H1 (cell line): ENCODE data around the gene PRRC2C. TPM values are rescaled to one million over a fixed set of nuclear protein-coding genes. Genes with fewer than 3 reads are reported as not detected.

Experiments used
- CTCF ChIA-PET: fragments of 300-600 bp; sonication (Branson Sonifier 250); formaldehyde crosslinking; loops from one replicate; lab custom pipeline; 2021; ENCODE audit not compliant: partially characterized antibody; lab: Charles Lee
- POLR2A ChIA-PET: fragments of 300-600 bp; sonication (Branson Sonifier 250); formaldehyde crosslinking; loops from one replicate; lab custom pipeline; 2021; ENCODE audit warnings: inconsistent platforms; ENCODE audit not compliant: partially characterized antibody; lab: Charles Lee
- DNase-seq, 2 experiments: peaks; one replicate each; pipeline versions ENCODE4 v3.0.0 to v3.0.0-alpha.2; 2010 to 2022; ENCODE audit warnings: low spot score in 2 of 2, low read depth in 1 of 2, mixed read lengths in 1 of 2
- FAIRE-seq: peaks from 2 replicates; lab custom pipeline; 2011; peaks lifted over from hg19 to GRCh38; lab: Jason Lieb, UNC
- H2AFZ ChIP-seq: 2 replicates; pipeline ENCODE4 v1.8.1; 2012; ENCODE audit warnings: low read length, inconsistent platforms
- H2AK5ac ChIP-seq: 2 replicates; pipeline ENCODE4 v1.6.1; 2013; ENCODE audit warnings: low read depth, low read length
- H2BK120ac ChIP-seq: replicated peaks from 2 replicates; pipeline ENCODE3; 2013; ENCODE audit warnings: low read depth, low read length, inconsistent platforms
- H2BK12ac ChIP-seq: 2 replicates; pipeline ENCODE4 v1.6.1; 2013; ENCODE audit warnings: low read depth, low read length
- H2BK15ac ChIP-seq: 2 replicates; pipeline ENCODE4 v1.6.1; 2013; ENCODE audit warnings: low read length
- H2BK20ac ChIP-seq: 2 replicates; pipeline ENCODE4 v1.6.1; 2013; ENCODE audit warnings: low read length
- H2BK5ac ChIP-seq: 2 replicates; pipeline ENCODE4 v1.6.1; 2013; ENCODE audit warnings: low read depth, low read length
- H3K14ac ChIP-seq: 2 replicates; pipeline ENCODE4 v1.6.1; 2013; ENCODE audit warnings: inconsistent platforms; ENCODE audit not compliant: insufficient read length
- H3K18ac ChIP-seq: 2 replicates; pipeline ENCODE4 v1.6.1; 2013; ENCODE audit warnings: low read length; ENCODE audit errors: extremely low read depth
- H3K23ac ChIP-seq: 2 replicates; pipeline ENCODE4 v1.6.1; 2013; ENCODE audit warnings: inconsistent platforms; ENCODE audit not compliant: insufficient read length
- H3K23me2 ChIP-seq: 2 replicates; pipeline ENCODE4 v1.6.1; 2013; ENCODE audit warnings: low read depth, low read length
- H3K27ac ChIP-seq: 2 replicates; pipeline ENCODE4 v1.6.1; 2011; ENCODE audit warnings: low read depth, low read length, inconsistent platforms
- H3K27me3 ChIP-seq, 4 experiments: replicated peaks in 1 of 4; 1 replicate in 1 of 4; 2 replicates in 3 of 4; pipeline versions ENCODE4 v1.6.1 to v1.8.1; 2011 to 2013; ENCODE audit warnings: low read length in 3 of 4, mild to moderate bottlenecking in 3 of 4, inconsistent platforms in 2 of 4, mixed read lengths in 2 of 4, moderate library complexity in 1 of 4; ENCODE audit not compliant: control insufficient read depth in 3 of 4, insufficient read depth in 3 of 4; ENCODE audit errors: extremely low read depth in 1 of 4
- H3K36me3 ChIP-seq, 4 experiments: 2 replicates each; pipeline versions ENCODE4 v1.6.1 to v1.8.1; 2011 to 2013; ENCODE audit warnings: mild to moderate bottlenecking in 4 of 4, low read length in 3 of 4, moderate library complexity in 2 of 4, control low read depth in 1 of 4, inconsistent platforms in 1 of 4; ENCODE audit not compliant: insufficient read depth in 4 of 4, control insufficient read depth in 2 of 4
- H3K4ac ChIP-seq: replicated peaks from 2 replicates; pipeline ENCODE3; 2013; ENCODE audit warnings: low read length, low read depth, mixed read lengths, inconsistent platforms; ENCODE audit not compliant: insufficient read length
- H3K4me1 ChIP-seq, 4 experiments: replicated peaks in 1 of 4; 1 replicate in 1 of 4; 2 replicates in 3 of 4; pipeline versions ENCODE4 v1.6.1 to v1.8.1; 2011 to 2013; ENCODE audit warnings: low read length in 3 of 4, inconsistent platforms in 2 of 4, mixed read lengths in 1 of 4; ENCODE audit not compliant: insufficient read depth in 4 of 4, control insufficient read depth in 3 of 4
- H3K4me2 ChIP-seq, 2 experiments: 2 replicates each; pipeline versions ENCODE4 v1.6.1 to v1.8.1; 2011 to 2013; ENCODE audit warnings: low read depth in 2 of 2, low read length in 2 of 2, control low read depth in 1 of 2, inconsistent platforms in 1 of 2, mild to moderate bottlenecking in 1 of 2; ENCODE audit not compliant: insufficient read depth in 1 of 2
- H3K4me3 ChIP-seq, 4 experiments: fragments of 200-600, 300-600 bp in 1 of 4; sonication (generic), shearing (Covaris generic), sonication (Bioruptor Twin) in 1 of 4; 2 replicates each; pipeline versions ENCODE4 v1.5.1 to v1.8.1; 2011 to 2016; ENCODE audit warnings: low read length in 4 of 4, low read depth in 3 of 4, control low read depth in 2 of 4, inconsistent platforms in 2 of 4, mild to moderate bottlenecking in 2 of 4, mixed read lengths in 1 of 4, moderate library complexity in 1 of 4; ENCODE audit not compliant: insufficient read depth in 2 of 4; ENCODE audit errors: extremely low read depth in 1 of 4
- H3K56ac ChIP-seq: replicated peaks from 2 replicates; pipeline ENCODE3; 2013; ENCODE audit warnings: low read depth, mild to moderate bottlenecking, mixed read lengths, low read length, inconsistent platforms; ENCODE audit not compliant: insufficient read length
- H3K79me1 ChIP-seq: 2 replicates; pipeline ENCODE4 v1.6.1; 2013; ENCODE audit warnings: low read depth, low read length, control low read depth
- H3K79me2 ChIP-seq, 2 experiments: 2 replicates each; pipeline versions ENCODE4 v1.6.1 to v1.8.1; 2012 to 2013; ENCODE audit warnings: low read length in 2 of 2, mild to moderate bottlenecking in 2 of 2, inconsistent platforms in 1 of 2; ENCODE audit not compliant: insufficient read depth in 2 of 2, control insufficient read depth in 1 of 2
- H3K9ac ChIP-seq, 4 experiments: replicated peaks in 1 of 4; 1 replicate in 1 of 4; 2 replicates in 3 of 4; pipeline versions ENCODE4 v1.6.1 to v1.8.1; 2011 to 2013; ENCODE audit warnings: low read depth in 3 of 4, low read length in 3 of 4, control low read depth in 2 of 4, mild to moderate bottlenecking in 2 of 4, moderate library complexity in 2 of 4, inconsistent platforms in 1 of 4; ENCODE audit errors: extremely low read depth in 1 of 4
- H3K9me3 ChIP-seq, 2 experiments: 2 replicates each; pipeline versions ENCODE4 v1.6.1 to v1.8.1; 2012 to 2013; ENCODE audit warnings: mild to moderate bottlenecking in 2 of 2, moderate library complexity in 2 of 2, control low read depth in 1 of 2, inconsistent platforms in 1 of 2, low read depth in 1 of 2, low read length in 1 of 2, mixed read lengths in 1 of 2; ENCODE audit not compliant: insufficient read depth in 2 of 2
- H4K20me1 ChIP-seq, 2 experiments: replicated peaks in 1 of 2; 2 replicates each; pipeline versions ENCODE3 to v1.8.1; 2011 to 2013; ENCODE audit warnings: inconsistent platforms in 2 of 2, low read length in 2 of 2, mild to moderate bottlenecking in 1 of 2; ENCODE audit not compliant: insufficient read depth in 2 of 2, control insufficient read depth in 1 of 2
- H4K5ac ChIP-seq: 2 replicates; pipeline ENCODE4 v1.6.1; 2013; ENCODE audit warnings: low read length, low read depth, mixed read lengths, inconsistent platforms; ENCODE audit not compliant: insufficient read length
- H4K8ac ChIP-seq: 2 replicates; pipeline ENCODE4 v1.8.0; 2013; ENCODE audit warnings: mild to moderate bottlenecking, moderate library complexity, low read length, inconsistent platforms; ENCODE audit not compliant: insufficient read depth; ENCODE audit errors: extremely low read depth
- H4K91ac ChIP-seq: replicated peaks from 2 replicates; pipeline ENCODE3; 2013; ENCODE audit warnings: low read length, mixed read lengths, inconsistent platforms; ENCODE audit not compliant: insufficient read length
- BRCA1 ChIP-seq: IDR thresholded peaks from 2 replicates; pipeline ENCODE4 v1.6.1; 2012; ENCODE audit warnings: low read depth, low read length, improper control_type of control experiment
- CBX5 ChIP-seq: fragments of 300-800, 300-1000 bp; sonication (generic); IDR thresholded peaks from 2 replicates; pipeline ENCODE4 v1.7.1; 2016; ENCODE audit warnings: antibody characterized with exemption, low read length, low read depth
- CBX8 ChIP-seq: fragments of 300-800, 300-1000 bp; sonication (generic); IDR thresholded peaks from 2 replicates; pipeline ENCODE4 v1.7.1; 2016; ENCODE audit warnings: low read depth, low read length, borderline replicate concordance
- EZH2 ChIP-seq: fragments of 200-600 bp; sonication (generic); IDR thresholded peaks from 2 replicates; pipeline ENCODE4 v1.7.1; 2012; ENCODE audit warnings: low read depth, mild to moderate bottlenecking, moderate library complexity, low read length, inconsistent platforms; ENCODE audit not compliant: severe bottlenecking
- HDAC2 ChIP-seq, 2 experiments: fragments of 300-600 bp in 1 of 2; sonication (generic) in 1 of 2; IDR thresholded peaks; 2 replicates each; pipeline ENCODE4 v1.6.1; 2011 to 2012; ENCODE audit warnings: low read depth in 2 of 2, low read length in 2 of 2, mild to moderate bottlenecking in 2 of 2, moderate library complexity in 2 of 2, borderline replicate concordance in 1 of 2, inconsistent platforms in 1 of 2
- JUND ChIP-seq: IDR thresholded peaks from 2 replicates; pipeline ENCODE4 v1.6.1; 2011; ENCODE audit warnings: mild to moderate bottlenecking, improper control_type of control experiment, low read length
- KDM4A ChIP-seq: IDR thresholded peaks from one replicate; pipeline ENCODE4 v1.7.1; 2012; ENCODE audit warnings: low read depth, mild to moderate bottlenecking, moderate library complexity, low read length, inconsistent platforms; ENCODE audit not compliant: severe bottlenecking
- KDM5A ChIP-seq: fragments of 200-600 bp; IDR thresholded peaks from 2 replicates; pipeline ENCODE4 v1.7.1; 2012; ENCODE audit warnings: mild to moderate bottlenecking, low read length, inconsistent platforms, mixed read lengths
- MAFK ChIP-seq: IDR thresholded peaks from 2 replicates; pipeline ENCODE4 v1.6.1; 2012; ENCODE audit warnings: low read depth, mild to moderate bottlenecking, improper control_type of control experiment, low read length
- RBBP5 ChIP-seq: IDR thresholded peaks from 2 replicates; pipeline ENCODE4 v1.7.1; 2012; ENCODE audit warnings: low read depth, mild to moderate bottlenecking, inconsistent platforms, low read length, moderate library complexity, borderline replicate concordance
- SIX5 ChIP-seq: IDR thresholded peaks from 2 replicates; pipeline ENCODE4 v1.6.1; 2011; ENCODE audit warnings: mild to moderate bottlenecking, low read depth, low read length
- TAF7 ChIP-seq: optimal IDR thresholded peaks from 2 replicates; pipeline ENCODE3; 2011; ENCODE audit warnings: low read depth, mild to moderate bottlenecking, inconsistent platforms, low read length, moderate library complexity, borderline replicate concordance
- WGBS, 2 experiments: shearing (Covaris generic) in 1 of 2; methylation state at CpG; one replicate each; pipeline versions ENCODE4 v1.1.6 to v1.1.7; 2013 to 2015; ENCODE audit warnings: low lambda C conversion rate in 2 of 2, mixed read lengths in 2 of 2, inconsistent platforms in 1 of 2, low coverage in 1 of 2, missing lambda C conversion rate in 1 of 2; ENCODE audit not compliant: insufficient replicate concordance in 2 of 2, insufficient coverage in 1 of 2, insufficient read length in 1 of 2; ENCODE audit errors: extremely low coverage in 1 of 2, missing lambda C conversion rate in 1 of 2; 5-methylcytosine and 5-hydroxymethylcytosine counted together
- polyA plus RNA-seq, 7 experiments: library from polyadenylated mRNA; depleted of rRNA in 3 of 7; stranded (reverse) in 5 of 7; unstranded in 2 of 7; fragments of >200 nt in 5 of 7; fragments of 200-250 nt in 2 of 7; gene quantifications; 1 replicate in 5 of 7; 2 replicates in 1 of 7; 4 replicates in 1 of 7; pipeline versions ENCODE4 v1.2.1 to v1.2.3, GENCODE V29; 2011 to 2013; ENCODE audit warnings: missing spikeins in 2 of 7, mixed read lengths in 2 of 7
- total RNA-seq: library from RNA; stranded (reverse); fragmentation: NEBNext Ultra II Directional; extraction: Animal tissue kit (Norgen Biotek cat#: 25700); gene quantifications from 2 replicates; pipeline ENCODE4 v1.2.1, GENCODE V29; 2021

Gene PRRC2C
- total and polyA plus RNA-seq, 2 of the 8 experiments (the other 6 are each of a cell fraction or from before 2014, with no cell fraction given), result 125 to 264 TPM

DNA sequence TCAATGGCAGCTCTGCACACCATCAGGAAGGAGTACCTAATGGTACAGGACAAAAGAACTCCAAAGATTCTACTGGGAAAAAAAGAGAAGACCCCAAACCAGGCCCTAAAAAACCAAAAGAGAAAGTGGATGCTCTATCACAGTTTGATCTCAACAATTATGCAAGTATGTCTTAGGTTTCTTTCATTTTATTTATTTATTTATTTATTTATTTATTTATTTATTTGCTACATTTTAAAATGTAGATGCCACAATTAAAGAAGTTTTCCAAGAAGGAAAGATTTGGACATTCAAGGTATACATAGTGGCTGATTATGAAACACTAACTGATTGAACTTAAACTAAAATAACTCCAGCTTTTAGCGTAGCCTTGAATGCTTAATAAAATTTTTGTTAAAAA, 60.2 kb downstream of the PRRC2C start:
- Histone ChIP-seq H4K91ac (no peak overlapping the region), H3K4me2 (no peak overlapping the region), H3K14ac (no peak overlapping the region), H2BK20ac (no peak overlapping the region), H3K4me1 (no peaks in the 10 kb centered on the region), H2BK15ac (no peak overlapping the region), H2BK120ac (no peak overlapping the region), H3K79me2 (peaks cover 0 to 25% of the 10 kb centered on the region in 2 experiments; a peak in 2 of 4 replicates), H3K23ac (no peak overlapping the region), H3K27me3 (no peaks in the 10 kb centered on the region), H3K18ac (no peak overlapping the region), H3K79me1 (no peaks in the 10 kb centered on the region), H3K56ac (no peak overlapping the region), H3K9ac (no peak overlapping the region), H3K4me3 (no peak overlapping the region), H3K4ac (no peak overlapping the region), H2AFZ (no peak overlapping the region), H3K23me2 (no peaks in the 10 kb centered on the region), H3K36me3 (peaks cover 25 to 93% (median 61%) of the 10 kb centered on the region in 4 experiments), H2AK5ac (no peak overlapping the region), H4K5ac (no peak overlapping the region), H2BK5ac (no peak overlapping the region), H4K8ac (no peak overlapping the region), H2BK12ac (no peak overlapping the region), H3K27ac (no peak overlapping the region), H3K9me3 (no peaks in the 10 kb centered on the region), H4K20me1 (peaks cover 0 to 2% of the 10 kb centered on the region in 2 experiments)
- CTCF ChIA-PET, result interaction anchor here (1.2 kb wide), 1 partner anchor 14 kb away, joined by 3 read pairs; no protein-coding TSS in a partner anchor
- DNase-seq (no peak), FAIRE-seq (no peak)
- TF ChIP-seq MAFK (no peak), KDM5A (no peak), CBX5 (no peak), JUND (no peak), RBBP5 (no peak), HDAC2 (IDR thresholded peaks at IDR 0.05; ENCODE audit: borderline replicate concordance in 1 of 2, low read depth in 2 of 2, low read length in 2 of 2) (no peak), EZH2 (no peak), KDM4A (no peak), BRCA1 (no peak), CBX8 (no peak), TAF7 (no peak), SIX5 (no peak)
- POLR2A ChIA-PET, result no interaction called here
- 88% methylated on average over 1 of the region's 1 CpG; no CpG with 5 or more reads in 1 of the 2 experiments for WGBS, 2 experiments
